Measurements from ENCODE around the gene SRSF10.

GRCh38 chr1:23959461-23960290 lies 20.5 kb downstream of the SRSF10 start, which contains the start of gene PNRC2:
- TF ChIP-seq POLR2A (IDR thresholded peaks at IDR 0.05; ENCODE audit: low read depth, low read length) (peak; percentile 92), PAX5 (IDR thresholded peaks at IDR 0.05; ENCODE audit: insufficient read depth, low read length, severe bottlenecking) (peak; percentile 37), TAF1 (IDR thresholded peaks at IDR 0.05; ENCODE audit: low read depth, low read length) (peak; percentile 89), POLR2AphosphoS5 (IDR thresholded peaks at IDR 0.05; ENCODE audit: low read depth, low read length) (peak; percentile 95), POU2F2 (IDR thresholded peaks at IDR 0.05; ENCODE audit: low read depth, low read length) (peak; percentile 51), SPI1 (IDR thresholded peaks at IDR 0.05; ENCODE audit: low read depth, low read length) (no peak)

Data from GM12891 (cell line).